Renal cortex interstitium (tissue), 11 donors: ENCODE data around the gene FOXO6. TPM values are rescaled to one million over a fixed set of nuclear protein-coding genes. Genes with fewer than 3 reads are reported as not detected.

Source experiments
- DNase-seq, 11 donors: peaks; one replicate each; pipeline ENCODE4 v3.0.0-alpha.2; 2013; ENCODE audit warnings: low read depth in 9 of 11, low spot score in 4 of 11; ENCODE audit errors: extremely low read depth in 1 of 11
- polyA plus RNA-seq, 3 donors: library from polyadenylated mRNA; unstranded; fragments of 120-200 nt; gene quantifications; one replicate each; pipeline ENCODE4 v1.2.1, GENCODE V29; 2013; ENCODE audit not compliant: insufficient read length in 3 of 3

Gene FOXO6
- polyA plus RNA-seq, 3 donors = 1.4 to 3.9 (median 2.4) TPM

DNA sequence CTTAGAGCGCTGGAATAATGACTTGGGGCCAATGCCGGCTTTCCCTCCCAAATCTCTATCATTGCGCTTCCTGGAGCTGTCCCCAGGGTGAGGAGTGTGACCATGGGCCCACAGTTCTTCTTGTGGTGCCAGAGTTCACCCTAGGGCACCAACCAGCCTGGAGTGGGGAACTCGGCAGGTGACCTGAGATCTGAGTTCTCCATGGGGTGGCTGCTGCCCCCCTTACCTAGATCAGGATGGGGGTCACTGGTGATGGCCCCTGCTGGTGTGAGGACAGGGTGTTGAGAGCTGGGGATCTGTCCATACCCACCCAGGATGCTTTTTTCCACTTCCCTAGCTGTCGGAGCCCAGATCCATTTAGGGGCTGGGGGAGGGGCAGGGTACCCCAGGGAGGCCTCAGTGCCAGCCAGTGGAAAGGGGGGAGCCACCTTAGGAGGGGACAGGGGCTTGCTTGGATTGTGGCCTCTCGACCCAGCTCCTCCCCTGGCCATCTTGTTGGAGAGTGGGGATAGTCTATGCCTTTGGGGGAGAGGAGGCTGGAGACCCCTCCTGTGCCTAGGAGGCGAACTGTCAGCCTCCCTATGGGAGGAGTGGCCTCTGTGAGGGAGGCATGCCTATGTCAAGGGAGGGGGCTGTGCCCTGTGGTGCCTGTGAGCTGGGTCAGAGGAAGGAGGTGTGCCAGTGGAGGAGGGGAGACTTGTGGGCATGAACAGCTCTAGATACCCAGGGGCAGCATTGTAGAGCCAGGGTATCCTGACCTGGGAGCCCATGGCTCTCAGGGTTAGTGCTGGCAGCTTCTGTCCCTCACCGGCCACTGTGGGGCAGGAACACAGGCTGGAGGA is 1.7 kb downstream of the FOXO6 start:
- no peak for DNase-seq

DNA sequence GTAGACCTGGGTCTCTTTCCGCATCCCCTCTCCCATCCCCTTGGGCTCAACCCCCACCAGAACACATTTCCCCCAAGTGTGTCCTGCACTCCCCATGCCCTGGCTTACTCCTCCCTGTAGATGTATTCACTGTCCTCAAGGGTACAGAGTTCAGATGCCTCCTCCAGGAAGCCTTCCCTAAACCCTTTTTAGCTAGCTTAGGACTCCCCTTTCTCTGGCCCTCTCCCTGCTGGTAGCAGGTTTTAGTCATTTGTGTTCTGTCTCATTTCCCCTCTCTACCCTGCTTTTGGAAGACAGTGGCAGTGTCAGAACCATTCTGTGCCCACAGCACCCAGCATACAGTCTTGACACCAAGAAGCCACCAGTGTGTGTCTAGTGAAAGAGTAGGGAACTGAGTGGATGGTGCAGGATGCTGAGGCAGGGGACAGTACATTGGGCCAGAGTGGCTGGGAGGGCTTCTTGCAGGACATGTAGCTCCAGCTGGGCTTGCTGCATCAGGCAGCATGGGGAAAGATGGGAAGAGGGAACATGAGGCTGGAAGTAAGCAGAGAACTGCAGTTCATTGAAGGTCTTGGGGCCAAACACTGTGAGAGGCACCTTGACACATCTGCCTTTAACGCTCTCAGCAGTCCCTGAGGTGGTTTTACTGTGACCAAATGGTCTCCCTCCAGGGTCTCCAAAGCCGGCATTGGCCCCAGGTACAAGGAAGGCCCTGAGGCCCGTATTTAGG is 2.5 kb downstream of the FOXO6 start:
- DNase-seq = no peak

DNA sequence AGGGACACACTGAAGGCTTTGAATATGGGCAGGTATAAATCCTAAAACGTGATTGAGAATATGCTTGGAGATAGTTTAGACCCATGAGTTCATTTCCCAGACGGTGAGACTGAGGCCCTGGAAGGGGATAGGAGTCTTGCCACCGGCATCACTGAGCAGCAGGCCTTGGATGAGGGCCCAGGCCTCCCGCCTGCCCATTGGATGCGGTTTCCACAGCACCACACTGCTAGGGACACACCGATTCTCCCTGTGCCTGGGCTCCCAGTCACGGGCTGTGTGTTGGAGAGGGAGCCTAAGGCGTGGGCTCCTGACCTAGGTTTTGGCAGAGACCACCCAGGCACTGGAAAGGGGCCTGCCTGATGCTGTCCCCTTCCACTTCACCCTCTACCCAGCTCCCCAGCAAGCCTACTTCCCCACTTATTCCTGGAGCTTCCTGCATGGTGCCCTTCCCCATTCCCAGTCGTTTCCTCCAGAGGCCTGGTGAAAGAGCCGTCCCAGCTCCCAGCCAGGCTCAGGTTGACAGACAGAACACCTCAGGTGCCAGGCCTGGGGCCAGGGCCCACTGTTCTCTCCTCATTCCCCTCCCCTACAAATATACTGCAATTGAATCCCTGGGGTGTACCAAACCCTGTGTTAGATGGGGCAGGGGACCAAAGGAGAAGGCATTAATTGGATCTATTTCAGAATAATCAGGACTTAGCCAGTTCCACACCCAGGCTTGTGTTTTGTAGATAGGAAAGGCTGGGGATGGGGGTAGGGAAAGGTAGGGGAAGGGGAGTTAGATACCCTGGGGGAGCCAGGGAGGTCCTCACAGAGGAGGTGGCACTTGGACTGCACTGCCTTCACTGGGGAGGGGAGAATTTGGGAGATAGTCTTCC is 3.4 kb downstream of the FOXO6 start:
- no peak for DNase-seq

DNA sequence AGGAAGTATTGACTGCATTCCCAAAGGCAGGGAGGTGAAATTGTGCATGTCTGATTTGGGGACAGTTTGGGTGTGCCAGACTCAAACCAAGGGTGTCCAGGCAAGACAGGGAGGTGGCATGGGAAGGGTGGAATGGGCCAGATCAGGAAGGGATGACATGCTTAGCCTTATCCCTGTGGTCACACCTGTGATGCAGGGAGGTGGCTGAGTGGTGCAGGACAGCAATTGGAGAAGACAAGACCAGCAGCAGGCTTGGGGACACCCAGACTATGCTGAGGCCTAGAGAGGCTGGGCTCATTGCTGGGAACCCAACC is 4.0 kb downstream of the FOXO6 start:
- DNase-seq = no peak

GRCh38 chr1:41365772-41366454 is 4.7 kb downstream of the FOXO6 start:
- DNase-seq = no peak

DNA sequence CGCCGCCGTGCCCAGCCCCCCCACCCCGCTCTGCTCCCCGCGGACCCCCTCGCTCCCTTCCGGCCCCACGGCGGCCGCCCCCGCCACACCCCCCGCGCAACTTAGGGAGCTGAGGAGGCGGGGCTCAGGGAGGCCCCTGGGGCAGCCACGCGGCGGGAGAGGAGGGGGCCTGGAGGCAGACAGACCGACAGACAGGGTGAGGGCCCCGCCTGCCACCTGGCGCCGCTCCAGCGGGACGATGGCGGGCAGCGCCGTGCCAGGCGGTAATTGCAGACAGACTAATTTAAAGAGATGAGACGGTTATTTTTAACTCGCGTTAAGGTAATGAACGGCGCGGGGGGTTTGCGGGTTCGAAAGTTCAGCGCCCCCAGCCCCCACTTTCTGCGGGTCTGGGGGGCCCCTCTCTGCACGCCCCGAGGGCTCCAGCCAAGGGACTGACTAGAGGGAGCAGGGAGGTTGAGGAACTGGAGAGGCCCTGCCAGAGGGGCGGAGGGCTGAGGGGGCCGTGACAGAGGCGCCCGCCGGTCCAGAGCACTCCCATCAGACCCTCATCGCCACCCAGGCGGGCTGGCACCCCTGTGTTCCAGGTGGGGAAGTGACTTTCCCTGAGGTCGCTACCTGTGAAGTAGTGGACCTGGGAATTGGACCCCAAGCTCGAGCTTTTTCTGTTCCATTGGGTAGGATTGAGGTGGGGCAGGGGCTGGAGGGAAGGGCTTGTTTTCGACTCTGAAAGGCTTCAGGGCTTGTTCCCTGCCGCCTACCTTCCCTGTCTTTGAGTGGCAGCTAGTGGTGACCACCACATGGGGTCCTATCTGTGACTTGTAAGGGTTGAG is 5.4 kb downstream of the FOXO6 start:
- DNase-seq = no peak

DNA sequence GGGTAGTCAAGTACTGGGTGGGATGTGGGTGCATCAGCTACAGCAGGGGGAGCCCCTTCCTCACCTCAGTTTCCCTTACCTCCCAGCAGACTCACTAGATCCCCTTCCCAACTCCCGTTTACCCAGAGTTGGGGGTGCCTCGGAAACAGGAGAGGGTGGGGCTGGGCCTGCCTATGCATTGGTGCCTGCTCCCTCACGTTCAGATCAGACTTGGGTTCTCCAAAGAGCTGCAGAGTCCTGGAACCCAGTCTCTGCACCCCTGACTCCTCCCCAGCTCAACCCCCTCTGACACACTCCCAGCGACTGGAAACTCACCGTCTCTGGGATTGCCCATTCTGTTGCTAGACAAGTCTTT is 6.0 kb downstream of the FOXO6 start:
- DNase-seq = no peak

GRCh38 chr1:41368366-41368765 is 7.1 kb downstream of the FOXO6 start:
- no peak for DNase-seq

GRCh38 chr1:41368801-41369200 is 7.6 kb downstream of the FOXO6 start:
- no peak for DNase-seq

GRCh38 chr1:41369531-41369930 is 8.3 kb downstream of the FOXO6 start:
- DNase-seq = no peak

DNA sequence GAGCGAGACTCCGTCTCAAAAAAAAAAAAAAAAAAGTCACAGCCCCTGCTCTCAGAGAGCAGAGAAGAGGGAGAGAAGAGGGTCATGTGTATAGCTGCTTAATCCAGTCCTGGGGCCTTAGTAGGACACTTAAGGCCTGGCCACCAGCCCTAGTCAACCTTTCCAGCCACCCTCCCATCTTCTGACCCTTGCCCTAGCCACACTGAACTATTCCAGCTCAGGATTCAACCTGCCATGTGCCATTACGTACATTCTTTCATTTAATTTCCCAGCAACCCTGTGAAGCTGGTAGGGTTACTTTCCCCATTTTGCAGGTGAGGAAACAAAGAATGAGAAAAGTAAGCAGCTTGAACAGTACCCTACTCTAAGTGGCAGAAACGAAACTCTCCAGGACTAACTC is 9.0 kb downstream of the FOXO6 start:
- no peak for DNase-seq

- no peak for DNase-seq
These were observed 9.7 kb downstream of the FOXO6 start for GRCh38 chr1:41370756-41371420.

DNA sequence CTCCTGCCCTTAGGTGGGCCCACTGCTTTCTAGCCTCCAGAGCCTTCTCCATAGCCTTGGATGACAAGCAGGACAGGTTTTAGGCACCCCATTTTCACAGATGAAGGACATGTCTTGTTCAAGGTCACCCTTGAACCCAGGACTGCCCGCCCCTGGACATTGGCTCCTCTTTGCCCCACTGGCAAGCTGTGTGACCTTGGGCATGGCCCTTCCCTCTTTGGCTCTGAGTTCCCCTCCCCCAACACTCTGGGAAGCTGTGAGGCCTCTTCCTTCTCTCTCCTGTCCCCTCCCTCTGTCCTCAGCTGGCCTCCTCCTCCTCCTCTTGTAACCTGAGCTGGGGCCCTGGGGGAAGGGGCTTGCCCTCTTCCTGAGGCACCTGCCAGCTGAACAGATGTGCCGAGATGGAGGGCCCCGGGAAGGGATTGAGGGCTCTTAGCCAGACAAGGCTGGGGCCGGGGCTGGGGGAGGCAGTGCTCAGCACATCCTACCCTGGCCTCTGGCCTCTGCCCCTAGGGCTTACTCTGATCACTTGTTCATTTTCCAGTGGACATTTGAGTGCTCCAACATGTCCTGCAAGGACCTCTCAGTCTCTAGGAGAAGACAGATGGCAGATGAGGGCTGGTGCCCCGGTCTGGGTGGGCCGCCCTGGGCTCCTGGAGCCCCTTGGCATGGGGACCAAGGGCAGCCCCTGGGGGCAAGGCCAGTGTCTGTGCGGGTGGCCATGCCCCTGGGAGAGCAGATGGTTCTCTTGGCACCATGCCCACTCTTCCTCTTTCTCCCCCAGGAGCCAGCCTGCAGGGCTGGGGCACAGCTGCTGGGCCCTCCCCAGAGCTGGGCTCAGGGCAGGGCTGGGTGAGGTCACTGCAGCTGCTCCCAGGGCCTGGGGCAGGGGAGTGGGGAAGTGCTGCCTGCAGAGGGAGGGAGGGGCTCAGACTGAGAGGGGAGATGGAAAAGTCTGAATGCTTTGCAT is 10.7 kb downstream of the FOXO6 start:
- DNase-seq = no peak

DNA sequence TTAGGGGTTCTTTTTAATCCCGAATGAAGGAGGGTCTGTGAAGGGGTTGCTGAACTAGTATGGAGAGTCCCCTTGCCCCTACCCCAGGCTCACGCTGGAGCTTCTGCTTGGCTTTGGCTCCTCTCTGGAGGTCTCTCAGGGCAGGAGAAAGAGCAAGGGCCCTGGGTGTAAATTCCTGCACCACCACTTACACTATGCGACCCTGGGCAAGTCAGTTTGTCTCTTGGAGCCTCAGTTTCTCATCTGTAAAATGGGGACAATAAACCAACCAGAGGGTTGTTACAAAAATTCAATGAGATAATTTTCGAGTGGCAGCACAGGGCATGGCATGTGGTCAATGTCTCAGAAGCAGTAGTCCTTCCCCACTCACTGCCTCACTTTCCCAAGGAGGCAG is 11.4 kb downstream of the FOXO6 start:
- no peak for DNase-seq

GRCh38 chr1:41373373-41373772 is 12.1 kb downstream of the FOXO6 start:
- DNase-seq = no peak

DNA sequence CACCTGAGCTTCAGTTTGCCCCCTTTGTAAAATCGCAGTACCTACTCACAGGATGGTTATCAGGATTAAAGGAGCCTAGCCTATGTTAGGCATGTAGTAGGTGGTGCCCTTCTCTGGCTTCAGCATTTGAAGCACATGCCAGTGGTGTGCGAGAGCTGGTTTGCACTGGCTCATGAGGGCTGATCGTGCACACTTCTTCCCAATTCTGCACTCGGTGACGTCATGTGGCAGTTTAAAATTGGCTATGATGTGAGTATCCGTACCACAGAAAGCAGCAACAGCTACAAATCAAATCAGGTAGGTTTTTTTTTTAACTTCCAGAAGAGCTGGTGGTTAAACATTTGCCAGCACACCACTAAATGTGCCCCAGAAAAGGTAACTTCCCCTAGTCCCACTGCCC is 13.5 kb downstream of the FOXO6 start:
- DNase-seq = no peak

- no peak for DNase-seq
These were observed 16.2 kb downstream of the FOXO6 start for GRCh38 chr1:41377397-41377796.
